GM18505 (cell line): ENCODE data around the gene FBXO30.

Experiments used
- ATAC-seq: cut with Tn5 transposase; IDR thresholded peaks from one replicate; pipeline ENCODE4 v1.9.1; 2021; ENCODE audit not compliant: unreplicated experiment
- POLR2A ChIP-seq: IDR thresholded peaks from 4 replicates; pipeline ENCODE4 v1.6.1; 2011; ENCODE audit warnings: borderline replicate concordance; ENCODE audit not compliant: insufficient read depth, insufficient read length; ENCODE audit errors: extremely low read depth

The FBXO30 gene

DNA sequence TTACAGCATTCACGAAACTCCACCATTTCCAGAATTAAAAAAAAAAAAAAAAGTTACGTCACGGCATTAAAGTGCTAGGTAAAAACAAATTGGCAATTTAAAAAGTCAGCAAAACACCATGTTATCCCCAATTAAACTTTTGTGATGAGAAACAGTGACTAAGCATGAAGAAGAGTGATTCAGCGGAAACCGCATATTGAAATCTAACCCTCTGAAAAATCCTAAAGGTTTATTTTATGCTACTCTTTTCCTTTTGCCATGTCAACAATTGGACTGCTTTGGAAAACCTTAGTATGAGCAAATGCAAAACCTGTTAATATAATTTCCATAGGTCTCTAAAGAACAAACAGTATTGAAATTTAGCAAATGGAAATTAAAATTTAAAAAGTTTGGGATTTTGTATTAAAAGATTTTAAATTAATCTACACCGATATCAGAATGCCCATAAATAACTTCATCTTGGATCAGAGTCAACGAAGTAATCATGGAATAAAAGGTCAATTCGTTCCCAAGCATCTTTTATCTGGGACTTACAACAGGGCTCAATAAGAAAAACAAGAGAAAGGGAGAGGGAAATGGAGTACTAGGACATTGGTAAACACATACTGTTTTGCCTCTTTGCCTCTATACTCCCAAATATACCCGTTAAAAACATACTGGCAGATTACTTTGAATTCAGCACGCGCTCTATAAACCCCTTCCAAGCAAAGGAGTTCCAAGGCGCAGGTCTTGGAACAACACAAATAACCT is 1.1 kb downstream of the FBXO30 start:
- no peak for TF ChIP-seq POLR2A
- no peak for ATAC-seq

DNA sequence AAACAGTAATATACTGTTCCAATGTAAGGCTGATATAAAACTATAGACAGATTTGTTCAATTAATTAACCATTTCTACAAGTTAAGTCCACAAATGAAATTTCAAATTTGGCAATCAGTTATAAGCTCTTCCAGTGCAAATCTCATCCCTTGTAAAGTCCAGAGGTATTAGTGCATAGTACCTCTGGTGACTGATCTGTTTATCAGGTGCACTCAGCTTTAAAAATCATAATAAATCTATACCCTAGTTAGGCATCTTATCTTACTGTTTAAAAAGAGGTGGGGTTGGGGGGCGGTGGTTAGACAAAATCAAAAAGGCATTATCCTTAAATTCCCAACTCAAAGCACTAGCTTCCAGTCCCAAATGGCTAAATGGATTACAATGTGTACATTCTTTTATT is 2.9 kb downstream of the FBXO30 start:
- TF ChIP-seq POLR2A: no peak
- no peak for ATAC-seq

DNA sequence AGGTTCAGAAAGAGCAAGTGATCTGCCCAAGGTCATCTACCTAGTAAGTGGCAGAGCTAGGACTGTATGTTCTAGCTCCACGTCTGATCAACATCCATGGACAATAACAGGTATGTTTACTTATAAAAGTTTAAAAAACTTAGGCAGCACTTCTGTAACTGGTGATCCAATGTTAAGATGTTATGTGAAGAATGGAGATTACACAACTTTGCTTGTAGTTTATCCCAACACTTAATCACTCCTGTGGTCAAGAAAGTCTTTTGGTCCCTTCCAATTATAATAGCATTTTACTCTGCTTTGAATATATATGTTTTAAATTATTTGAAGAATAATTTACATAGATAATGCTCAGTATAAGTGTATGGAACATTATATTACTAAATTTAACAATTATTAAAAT is 4.8 kb downstream of the FBXO30 start:
- no peak for ATAC-seq

DNA sequence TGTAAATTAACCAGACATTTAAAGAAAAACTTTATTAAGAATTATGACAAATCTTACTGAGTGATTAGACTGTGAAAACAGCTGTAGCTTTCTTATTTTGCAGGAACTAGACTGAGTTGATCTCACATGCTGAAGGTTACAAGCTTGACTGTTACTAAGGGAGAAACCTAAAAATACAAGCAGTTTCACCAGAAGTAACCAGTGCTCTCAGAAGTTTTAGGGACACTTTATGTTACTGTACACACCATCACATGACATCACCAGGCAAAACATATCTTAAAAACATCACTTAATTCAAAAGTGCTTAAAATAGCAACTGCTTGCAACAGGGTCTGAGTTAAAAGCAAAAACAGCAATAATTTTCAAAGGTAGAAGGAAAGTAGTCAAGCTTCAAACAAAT is 5.4 kb downstream of the FBXO30 start:
- TF ChIP-seq POLR2A: no peak
- peak; percentile 76 for ATAC-seq

More for the DNA sequence above, 4.8 kb downstream of the FBXO30 start:
- TF ChIP-seq POLR2A: no peak

DNA sequence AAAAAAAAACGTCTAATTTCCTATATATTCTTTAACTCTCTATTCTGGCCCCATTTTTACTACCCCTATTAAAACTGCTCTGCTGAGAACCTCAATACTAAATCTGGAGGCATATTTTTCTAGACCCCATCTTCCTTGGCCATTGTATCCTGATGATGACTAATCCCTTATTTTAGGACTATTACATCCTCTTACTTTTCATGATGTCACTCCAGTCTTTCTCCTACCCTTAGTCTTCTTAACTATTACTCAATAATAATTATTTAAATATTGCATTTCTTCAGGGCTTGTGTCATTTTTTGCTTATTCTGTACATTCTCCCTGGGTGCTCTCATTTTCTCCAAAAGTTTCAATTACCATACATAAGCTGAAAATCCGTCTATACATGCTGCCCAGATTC is 6.4 kb downstream of the FBXO30 start:
- no peak for TF ChIP-seq POLR2A
- no peak for ATAC-seq

DNA sequence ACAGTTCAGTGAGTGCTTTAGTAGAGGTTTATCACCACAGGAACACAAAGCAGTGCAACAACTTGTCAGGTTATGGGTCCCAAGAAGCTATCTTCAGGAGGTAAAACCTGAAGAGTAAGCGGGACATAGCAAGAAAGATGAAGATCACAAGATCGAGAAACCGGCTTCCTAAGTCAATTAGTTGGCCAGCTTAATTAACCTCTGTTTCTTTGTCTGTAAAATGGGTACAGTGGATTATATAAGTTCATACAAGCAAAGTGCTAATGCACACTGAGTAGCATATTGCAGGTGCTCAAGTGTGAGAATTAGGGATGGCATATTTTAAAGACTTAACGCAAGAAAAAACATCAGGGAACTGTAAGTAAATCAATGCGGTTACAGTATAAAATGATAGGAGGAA is 12.5 kb downstream of the FBXO30 start:
- ATAC-seq: no peak
- TF ChIP-seq POLR2A: no peak

DNA sequence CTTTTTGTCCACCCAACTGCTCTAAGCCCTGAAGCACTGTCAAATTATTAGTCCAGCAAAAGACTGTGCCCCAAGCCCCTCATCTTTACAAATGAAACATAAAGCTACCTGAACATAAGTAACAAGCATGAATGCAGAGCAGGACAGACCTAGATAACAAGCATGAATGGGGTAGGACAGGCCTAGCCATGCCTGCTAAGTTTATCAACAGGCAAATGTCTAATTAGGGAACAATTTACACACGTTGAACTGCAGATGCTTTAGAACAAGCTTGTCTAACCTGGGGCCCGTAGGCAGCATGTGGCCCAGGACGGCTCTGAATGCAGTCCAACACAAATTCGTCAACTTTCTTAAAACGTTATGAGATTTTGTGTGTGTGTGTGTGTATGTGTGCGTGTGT is 13.6 kb downstream of the FBXO30 start:
- TF ChIP-seq POLR2A: no peak
- ATAC-seq: no peak

DNA sequence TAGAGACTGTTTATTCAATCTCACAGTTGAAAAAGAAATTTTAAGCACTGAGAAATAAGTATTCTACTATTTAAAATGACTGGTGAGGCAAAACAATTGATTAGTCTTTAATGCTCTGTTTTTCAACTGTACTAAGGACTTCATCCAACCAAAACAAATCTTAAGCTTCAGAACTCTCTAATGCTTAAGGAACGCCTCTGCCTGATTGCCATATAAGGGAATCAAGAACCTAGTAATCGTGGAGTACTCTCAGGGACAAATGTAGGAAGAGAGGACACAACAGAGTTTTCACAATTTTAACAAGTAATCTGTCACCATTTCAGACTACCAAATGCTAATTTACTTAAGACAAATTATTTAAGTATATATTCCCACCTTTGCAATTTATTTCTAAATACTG is 16.1 kb downstream of the FBXO30 start:
- no peak for ATAC-seq
- no peak for TF ChIP-seq POLR2A

DNA sequence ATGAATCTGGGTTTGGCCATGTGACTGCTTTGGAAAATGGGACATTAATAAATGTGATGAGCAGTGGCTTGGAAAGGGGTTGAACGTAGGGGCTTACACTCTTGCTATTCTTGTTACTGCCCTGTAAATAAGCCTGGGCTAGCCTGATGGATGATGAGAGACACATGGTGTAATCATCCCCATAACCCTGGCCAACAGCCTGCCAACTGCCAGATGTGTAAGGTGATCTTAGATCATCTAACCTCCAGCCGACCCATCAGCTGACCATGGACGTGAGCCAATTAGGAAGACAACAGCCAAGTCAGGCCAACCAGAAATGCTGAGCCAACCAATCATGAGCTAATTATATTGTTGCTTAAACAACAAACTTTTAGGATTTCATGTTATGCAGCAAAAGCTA is 25.2 kb downstream of the FBXO30 start:
- TF ChIP-seq POLR2A: no peak
- no peak for ATAC-seq

DNA sequence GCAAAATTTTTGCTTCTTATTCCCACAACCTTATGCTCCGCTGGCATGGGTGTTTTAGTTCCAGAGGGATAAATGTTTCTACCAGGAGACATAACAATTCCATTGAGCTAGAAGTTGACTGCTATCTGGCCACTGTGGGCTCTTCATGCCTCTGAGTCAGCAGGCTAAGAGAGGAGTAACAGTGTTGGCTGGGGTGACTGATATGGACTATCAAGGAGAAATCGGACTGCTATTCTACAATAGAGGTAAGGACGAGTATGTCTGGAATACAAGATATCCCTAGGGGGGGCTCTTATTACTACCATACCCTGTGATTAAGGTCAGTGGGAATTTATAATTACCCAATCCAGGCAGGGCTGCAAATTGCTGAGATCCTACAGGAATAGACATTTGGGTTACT is 26.9 kb downstream of the FBXO30 start:
- no peak for ATAC-seq

DNA sequence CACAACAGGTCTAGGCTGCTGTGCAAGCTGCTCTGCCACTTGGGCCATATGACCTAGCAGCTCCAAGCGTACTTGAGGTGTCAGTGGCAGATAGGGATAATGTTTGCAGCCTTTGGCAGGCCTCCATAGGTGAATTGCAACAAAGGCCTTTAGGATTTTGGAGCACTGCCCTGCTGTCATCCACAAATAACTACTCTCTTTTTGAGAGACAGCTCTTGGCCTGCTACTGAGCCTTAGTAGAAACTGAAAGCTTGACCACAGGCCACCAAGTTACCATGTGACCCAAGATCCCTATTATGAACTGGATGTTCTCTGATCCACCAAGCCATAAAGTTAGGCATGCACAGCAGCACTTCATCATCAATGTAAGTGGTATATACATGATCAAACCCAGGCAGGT is 29.9 kb downstream of the FBXO30 start:
- TF ChIP-seq POLR2A: no peak
- ATAC-seq: peak; percentile 70

More for the DNA sequence above, 26.9 kb downstream of the FBXO30 start:
- no peak for TF ChIP-seq POLR2A

DNA sequence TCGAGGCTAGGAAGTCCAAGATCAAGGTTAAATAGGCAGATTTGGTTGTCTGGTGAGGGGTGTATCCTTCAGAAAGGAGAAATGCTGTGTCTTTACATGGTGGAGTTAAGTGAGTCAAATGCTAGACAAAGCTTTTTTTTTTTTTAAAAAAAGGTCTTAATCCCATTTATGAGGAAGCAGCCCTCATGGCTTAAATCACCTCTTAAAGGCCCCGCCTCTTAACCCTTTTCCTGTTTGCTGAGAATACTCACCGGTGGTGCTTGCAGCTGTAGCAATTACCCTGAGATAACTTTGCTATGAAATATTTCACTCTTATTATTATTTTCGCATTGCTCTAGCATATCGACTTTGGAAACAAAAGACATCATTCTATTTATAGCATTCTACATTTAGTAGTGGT is 30.8 kb downstream of the FBXO30 start:
- TF ChIP-seq POLR2A: no peak
- no peak for ATAC-seq

DNA sequence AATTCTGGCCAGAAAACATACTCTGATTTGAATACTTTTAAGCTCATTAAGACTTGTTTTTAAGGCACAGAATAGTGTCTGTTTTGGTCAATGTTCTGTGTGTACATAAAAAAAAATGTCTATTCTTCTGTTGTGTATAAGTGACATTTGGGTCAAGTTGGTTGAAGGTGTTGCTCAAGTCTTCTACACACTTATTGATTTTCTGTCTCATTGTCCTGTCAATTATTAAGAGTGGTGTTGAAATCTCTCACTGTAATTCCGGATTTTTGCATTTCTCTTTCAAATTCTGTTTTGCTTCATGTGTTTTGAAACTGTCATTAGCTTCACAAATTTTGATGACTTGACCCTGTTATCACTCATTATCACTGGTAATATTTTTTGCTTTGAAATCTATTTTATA is 41.7 kb downstream of the FBXO30 start:
- no peak for ATAC-seq
- TF ChIP-seq POLR2A: no peak

DNA sequence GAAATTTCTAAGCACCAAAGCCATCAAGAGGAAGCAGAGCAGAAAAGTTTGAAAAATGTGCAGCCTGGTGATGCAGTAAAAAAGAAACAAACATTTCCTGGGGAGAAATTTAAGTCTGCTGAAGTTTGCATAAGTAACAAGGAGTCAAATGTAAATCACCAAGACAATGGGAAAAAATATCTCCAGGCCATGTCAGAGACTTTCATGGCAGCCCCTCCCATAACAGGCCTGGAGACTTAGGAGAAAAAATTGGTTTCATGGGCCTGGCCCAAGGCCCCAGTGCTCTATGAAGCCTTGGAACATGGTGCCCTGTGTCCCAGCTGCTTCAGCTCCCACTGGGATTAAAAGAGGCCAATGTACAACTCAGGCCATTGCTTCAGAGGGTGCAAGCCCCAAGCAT is 49.1 kb downstream of the FBXO30 start:
- no peak for TF ChIP-seq POLR2A
- ATAC-seq: no peak

DNA sequence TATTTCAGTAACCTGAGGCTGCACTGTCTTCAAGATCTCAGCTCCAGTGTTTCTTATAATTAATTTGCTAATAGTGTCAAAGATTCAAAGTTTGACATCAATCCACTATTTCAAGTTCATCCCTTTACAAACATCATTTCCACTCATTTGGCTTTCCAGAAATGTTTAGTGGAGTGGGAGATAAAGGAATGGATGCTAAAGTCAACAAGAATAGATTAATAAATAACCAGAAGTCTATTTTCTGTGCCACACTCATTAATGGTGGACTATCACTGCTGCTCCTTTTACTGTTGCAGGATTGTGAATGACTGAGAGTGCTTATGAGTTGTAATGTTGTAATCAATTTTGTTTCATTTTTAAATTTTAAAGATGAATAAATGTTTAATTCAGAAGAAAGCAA is 50.9 kb downstream of the FBXO30 start:
- TF ChIP-seq POLR2A: no peak
- no peak for ATAC-seq
